T-helper 2 cell treated with Interferon-gamma antibody and Interleukin-4, amounts not matched to agents 100 ng/mL and 5 ng/mL, for 36 hours (primary cell): ENCODE results near the gene CROCC2. TPM values are rescaled to one million over a fixed set of nuclear protein-coding genes. Genes with fewer than 3 reads are reported as not detected.

Experiments
- intact Hi-C: fragments of 100-400 bp; cut with micrococcal nuclease; formaldehyde crosslinking; loops from one replicate; pipeline ENCODE4 v1.15.1; 2023
- total RNA-seq: library from RNA; stranded (reverse); gene quantifications from 2 replicates; pipeline ENCODE4 v1.2.3, GENCODE V29; 2022

The CROCC2 gene
- total RNA-seq, 1 donor from 2014 or later, result not detected

DNA sequence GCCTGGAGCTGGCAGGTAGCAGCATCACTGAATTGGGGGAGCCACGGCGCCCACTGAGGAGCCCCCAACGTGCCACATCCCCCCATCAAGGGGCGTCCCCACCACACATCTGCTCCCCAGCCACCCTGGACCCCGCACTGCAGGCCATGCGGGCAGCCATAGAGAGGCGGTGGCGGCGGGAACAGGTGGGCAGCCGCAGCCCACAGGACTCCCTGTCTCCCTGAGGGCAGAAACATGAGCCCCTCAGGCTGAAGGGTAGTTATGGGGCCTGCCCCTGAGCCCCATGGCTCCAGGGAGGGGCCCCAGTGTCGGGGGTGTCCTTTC lies 26.6 kb downstream of the CROCC2 start:
- intact Hi-C loops, result no loop called here

DNA sequence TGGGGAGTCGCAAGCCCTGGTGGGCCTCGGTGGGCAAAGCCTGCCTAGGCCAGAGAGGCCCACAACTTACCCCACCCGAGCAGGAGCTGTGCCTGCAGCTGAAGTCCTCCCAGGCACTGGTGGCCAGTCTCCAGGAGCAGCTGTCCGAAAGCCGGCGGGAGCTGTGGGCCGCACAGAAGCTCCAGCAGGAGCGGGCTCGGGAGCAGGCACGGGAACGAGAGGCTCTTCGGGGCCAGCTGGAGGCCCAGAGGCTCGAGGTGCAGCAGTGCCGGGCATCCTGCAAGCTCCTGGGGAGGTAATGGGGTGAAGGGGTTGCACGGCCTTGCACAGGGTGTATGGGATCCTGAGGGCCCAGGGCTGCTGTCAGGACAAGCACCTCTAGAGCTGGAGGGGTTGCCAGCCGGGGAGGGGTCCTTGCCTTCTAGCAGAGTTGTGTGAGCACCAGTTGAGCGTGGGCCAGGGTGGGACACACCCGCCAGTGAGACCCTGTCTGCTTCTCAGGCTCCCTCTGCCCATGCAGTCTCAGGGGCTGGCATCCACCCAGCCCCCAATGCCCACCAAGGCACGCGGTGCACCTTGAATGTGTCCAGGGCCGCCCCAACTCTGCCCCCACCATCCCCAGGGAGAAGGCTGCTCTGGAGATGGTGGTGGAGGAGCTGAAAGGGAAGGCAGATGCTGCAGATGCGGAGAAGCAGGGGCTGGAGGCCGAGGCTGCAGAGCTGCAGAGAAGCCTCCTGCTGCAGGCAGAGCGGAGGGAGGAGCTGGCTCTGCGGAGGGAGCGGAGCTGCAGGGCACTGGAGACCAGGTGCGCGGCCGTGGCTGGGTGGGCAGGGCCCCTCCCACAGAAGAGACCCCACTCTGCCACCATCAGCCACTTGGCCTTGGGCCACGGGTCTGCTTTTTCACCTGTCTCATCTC lies 27.2 kb downstream of the CROCC2 start:
- intact Hi-C loops, result no loop called here

DNA sequence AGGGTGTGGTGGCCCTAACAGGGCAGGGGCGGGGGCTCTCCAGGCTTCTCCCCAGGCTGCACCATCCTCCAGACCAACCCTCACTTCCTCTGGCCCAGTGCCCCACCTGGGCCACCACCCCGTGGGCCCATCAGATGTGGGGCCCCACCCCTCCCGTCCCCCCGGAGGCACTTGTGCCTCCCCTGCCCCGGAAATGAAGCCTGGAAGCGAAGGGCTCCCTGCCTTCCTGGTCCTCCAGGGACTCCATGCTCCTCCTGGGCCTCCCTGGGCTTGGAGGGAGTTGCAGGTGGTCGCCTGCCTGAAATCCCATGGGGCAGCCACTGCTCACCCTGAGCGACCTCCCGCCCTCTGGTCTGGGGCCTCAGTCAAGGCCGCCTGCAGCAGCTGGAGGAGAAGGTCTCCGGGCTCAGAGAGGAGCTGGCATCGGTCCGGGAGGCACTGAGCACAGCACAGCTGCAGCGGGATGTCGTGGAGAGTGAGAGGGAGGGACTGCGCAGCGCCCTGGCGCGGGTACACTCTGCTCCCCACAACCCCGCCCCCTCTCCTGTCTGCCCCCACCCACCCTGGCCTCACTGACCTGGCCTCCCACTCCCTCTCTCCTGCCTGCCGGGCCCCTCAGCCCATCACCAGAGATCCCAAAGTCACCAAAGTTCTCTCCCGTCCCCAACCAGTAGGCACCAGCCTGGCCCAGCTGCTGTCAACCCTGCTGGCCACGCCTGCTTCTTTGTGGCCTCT lies 28.0 kb downstream of the CROCC2 start:
- intact Hi-C loops, result no loop called here

DNA sequence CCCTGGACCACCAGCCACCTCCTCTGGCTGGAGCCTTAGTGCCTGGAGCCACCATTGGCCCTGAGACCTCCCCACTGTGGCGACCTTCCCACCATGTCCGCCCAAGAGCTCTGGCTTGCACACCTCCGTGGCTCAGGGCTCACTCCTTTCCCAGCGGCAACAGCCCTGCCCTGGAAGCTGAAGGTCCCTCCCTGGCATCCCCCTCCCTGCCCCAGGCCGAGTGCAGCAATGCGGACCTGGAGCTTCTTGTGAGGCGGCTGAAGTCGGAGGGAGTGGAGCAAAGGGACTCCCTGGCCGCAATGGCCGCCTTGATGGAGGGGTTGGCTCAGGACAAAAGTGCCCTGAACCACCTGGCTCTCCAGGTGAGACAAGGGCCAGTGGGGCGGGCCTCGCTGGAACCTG lies 28.6 kb downstream of the CROCC2 start:
- intact Hi-C loops, result no loop called here

DNA sequence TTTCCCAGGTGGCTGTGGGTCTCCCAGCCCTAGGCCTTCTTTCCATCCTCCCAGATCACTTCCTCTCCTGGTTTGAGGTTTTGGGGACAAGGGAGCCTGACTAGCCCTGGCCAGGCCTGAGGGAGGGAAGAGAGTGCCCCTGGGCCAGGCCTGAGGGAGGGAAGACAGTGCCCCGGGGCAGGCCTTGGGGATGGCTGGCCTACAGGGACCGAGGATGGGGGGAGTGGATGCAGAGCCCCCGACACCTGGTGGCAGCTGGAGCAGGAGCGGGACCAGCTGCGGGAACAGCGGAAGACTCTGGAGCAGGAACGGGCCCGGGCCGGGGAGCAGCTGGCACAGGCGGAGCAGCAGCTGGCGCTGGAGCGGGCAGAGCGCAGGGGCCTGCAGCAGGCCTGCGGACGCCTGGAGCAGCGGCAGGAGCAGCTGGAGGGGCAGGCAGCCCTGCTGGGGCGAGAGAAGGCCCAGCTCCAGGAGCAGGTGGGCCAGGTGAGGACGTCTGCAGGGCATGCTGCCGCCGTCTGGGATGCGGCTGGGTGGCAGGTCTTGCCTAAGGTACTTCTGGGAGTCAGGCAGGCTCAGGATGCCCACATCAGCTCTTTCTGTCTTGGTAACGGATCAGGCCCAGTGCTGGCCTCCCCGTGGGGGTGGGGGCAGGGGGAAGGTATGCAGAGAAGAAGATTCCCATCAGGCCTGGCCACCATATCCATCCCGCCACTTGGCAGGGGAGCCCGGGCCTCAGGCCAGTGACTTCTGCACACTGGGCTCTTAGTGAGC lies 29.2 kb downstream of the CROCC2 start:
- intact Hi-C loops, result no loop called here

DNA sequence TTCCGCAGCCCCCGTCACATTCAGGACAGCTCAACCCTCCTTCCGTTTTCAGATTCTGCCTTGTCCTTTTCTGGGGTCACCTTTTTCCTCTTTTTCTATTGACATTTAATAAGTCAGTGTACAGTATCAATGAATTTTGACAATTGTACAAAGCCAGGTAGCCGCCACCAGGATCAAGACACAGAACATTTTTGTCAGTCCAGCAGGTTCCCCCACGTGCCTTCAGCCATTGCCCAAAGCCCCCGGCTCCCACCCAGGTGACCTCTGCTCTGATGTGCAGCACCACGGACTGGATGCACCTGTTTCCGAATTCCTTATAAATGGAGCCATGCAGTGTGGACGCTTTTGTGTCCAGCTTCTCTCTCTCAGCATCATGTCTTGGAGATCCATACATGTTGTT lies 30.0 kb downstream of the CROCC2 start:
- intact Hi-C loops, result no loop called here

DNA sequence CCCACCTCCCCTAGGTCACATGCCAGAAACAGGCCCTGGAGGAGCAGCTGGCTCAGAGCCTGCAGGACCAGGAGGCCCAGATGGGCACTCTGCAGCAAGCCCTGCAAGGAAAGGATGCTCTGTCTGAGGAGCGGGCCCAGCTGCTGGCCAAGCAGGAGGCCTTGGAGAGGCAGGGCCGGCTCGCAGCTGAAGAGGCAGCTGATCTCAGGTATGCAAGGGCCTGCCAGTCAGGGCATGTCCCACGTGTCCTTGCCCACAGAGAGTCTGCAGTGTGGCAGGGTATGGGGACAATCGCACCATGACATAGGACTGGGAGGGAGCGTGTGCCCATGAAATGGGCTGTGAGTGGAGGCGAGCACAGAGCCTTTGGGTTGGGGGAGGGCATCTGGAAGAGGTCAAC lies 39.9 kb downstream of the CROCC2 start:
- intact Hi-C loops, result no loop called here

DNA sequence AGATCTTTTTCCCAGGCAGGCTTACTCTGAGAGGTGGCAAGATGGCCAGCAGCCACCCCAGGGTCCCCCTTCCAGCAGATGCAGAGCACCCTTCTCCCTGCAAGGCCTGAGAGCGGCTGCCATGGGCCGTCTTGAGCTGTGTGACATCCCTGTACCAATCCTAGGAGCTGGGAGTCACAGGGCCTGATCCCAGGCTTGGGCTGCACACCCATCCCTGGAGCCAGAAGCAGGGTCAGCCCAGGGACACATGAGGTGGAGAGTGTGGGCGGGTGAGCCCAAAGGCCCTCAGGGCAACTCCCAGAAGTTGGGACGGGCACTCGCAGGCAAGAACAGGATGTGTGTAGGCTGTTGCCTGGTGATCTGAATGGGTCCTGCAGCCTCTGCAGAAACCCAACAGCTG lies 40.5 kb downstream of the CROCC2 start:
- intact Hi-C loops, result no loop called here

DNA sequence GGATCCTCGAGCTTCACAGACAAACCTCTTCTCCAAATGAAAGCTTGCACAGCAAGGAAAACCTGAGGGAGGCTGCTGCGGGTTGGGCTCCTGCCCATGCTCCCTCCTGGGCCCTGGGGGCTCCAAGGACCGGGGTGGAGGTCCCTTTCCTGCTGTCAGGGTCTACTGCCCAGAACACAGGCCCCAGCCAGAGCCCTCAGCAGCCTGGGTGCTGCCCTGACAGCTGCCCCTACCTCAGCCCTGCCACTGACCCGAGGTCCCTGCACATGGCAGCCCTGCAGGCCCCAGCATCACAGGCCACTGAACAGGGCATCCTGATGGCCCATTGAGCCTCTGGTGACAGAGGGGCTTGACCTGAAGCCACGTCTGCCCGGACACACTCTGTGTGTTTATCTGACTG lies 41.0 kb downstream of the CROCC2 start:
- intact Hi-C loops, result no loop called here

DNA sequence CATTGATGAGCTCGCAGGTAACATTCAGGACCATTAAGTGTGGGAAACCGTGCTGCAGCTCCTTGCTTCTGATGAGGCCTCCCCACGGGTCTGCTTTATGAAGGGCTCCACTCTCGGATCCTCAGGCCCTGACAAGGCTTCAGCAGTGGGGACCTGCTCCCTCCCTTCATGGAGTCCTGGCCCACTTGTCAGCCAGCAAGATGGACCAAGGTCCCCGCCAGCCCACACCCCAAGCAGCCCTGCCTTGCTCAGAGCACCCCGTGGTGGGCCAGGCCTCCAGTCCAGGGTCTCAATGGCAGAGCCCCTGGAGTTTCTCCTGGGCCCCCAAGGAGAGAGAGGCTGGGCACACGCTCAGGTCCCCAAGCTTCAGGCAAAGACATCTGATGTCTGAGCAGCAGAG lies 41.5 kb downstream of the CROCC2 start:
- intact Hi-C loops, result no loop called here

DNA sequence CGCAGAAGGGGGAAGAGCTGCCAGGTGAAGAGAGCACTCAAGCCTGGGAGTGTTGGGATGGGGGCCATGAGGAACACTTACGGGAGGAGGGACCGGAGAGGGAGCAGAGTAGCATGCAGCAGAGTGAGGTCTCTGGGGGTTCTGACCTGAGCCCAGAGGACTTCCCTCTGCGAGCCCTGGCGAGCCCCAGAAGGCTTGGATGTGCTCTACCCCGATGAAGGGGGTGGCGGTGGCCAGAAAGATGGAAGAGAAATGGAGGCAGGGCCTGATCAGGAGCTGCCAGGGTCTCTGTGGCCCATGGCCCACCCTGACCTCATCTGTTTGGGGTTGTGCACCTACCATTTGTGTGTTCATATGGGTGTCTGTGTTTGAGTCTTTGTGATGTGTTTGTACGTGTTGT lies 42.0 kb downstream of the CROCC2 start:
- intact Hi-C loops, result no loop called here

DNA sequence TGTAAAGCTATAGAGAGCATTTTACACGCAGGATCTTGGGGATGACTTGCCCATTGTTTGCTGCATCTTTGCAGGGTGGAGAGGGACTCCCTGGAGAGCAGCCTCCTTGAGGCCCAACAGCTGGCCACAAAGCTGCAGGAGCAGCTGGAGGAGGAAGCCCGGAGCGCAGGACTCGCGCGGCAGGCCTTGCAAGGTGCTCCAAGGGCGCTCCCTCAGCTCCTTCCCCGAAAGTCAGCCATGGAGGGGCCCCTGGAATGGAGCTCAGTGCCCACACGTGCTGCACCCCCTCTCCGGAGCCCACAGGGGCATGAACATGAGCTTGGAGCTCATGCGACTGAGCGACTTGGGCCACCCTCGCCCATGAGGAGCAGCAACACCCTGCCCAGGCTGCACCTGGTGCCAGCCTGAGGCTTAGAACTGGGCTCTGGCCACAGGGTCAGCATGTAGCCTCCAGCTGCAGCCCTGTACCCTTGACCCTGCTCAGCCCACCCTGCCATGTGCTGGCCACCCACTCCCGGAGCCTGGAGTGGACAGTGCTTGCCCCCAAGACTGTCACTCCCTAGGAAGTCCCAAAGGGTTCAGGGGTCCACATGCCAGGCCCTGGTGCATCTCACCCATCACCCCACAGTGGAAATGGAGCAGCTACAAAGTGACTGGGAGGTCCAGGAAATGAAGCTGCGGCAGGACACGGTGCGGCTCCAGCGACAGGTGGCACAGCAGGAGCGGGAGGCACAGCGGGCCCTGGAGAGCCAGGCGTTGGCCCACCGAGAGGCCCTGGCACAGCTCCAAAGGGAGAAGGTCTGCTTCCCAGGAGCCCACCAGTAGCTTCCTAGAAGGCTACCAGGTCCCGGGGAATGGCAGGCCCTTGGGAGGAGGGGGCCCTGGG lies 43.0 kb downstream of the CROCC2 start:
- intact Hi-C loops, result no loop called here

DNA sequence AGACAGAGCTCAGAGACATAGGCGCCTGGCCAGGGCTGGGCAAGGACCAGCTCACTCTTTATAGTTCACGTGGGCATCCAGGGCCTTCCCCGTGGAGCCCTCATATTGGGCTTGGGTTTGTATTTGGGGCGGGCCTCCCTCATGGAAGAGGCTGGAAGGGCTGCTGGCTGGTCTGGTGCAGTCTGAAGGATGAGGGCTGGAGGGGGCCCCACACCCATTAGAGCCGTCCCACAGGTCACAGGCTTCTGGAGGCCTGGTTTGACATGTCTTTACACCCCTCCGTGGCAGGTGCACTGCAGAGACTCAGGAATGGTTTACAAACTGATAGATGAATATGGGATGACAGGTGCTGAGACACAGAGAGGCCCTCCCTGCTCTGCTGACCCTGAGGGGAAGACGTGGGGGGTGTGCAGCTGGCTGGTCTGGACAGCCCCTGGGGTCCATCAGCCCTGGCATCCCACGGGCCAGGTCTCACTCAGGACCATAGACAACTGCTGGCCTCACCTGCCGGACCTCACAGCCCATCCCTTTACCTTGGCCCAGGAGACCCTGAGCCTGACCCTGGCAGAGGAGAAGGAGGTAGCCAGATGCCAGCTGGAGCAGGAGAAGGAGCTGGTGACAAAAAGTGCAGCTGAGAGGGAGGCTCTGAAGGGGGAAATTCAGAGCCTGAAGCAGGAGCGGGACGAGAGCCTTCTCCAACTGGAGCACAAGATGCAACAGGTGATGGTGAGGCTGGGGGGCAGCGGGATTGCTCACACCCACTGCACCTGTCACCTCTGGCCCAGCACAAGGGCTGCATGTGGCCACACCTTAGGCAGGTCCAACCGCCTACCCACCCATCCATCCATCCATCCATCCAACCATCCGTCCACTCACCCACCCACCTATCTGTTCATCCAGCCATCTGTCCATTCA lies 43.9 kb downstream of the CROCC2 start:
- intact Hi-C loops, result no loop called here

DNA sequence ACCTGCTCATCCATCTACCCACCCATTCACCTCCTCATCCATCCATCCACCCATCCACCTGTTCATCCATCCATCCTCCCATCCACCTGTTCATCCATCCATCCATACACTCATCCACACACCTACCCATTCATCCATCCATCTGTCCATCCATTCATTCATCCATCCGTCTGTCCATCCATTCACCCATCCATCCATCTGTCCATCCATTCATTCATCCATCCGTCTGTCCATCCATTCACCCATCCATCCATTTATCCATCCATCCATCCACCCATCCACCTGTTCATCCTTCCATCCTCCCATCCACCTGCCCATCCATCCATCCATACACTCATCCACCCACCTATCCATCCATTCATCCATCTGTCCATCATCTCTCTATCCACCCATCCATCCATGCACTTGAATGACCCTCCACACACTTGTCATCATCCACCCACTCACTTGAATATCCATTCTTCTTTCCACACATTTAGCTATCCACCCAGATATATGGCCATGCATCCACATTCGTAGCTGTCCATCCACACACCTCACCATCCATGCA lies 45.0 kb downstream of the CROCC2 start:
- intact Hi-C loops, result no loop called here

DNA sequence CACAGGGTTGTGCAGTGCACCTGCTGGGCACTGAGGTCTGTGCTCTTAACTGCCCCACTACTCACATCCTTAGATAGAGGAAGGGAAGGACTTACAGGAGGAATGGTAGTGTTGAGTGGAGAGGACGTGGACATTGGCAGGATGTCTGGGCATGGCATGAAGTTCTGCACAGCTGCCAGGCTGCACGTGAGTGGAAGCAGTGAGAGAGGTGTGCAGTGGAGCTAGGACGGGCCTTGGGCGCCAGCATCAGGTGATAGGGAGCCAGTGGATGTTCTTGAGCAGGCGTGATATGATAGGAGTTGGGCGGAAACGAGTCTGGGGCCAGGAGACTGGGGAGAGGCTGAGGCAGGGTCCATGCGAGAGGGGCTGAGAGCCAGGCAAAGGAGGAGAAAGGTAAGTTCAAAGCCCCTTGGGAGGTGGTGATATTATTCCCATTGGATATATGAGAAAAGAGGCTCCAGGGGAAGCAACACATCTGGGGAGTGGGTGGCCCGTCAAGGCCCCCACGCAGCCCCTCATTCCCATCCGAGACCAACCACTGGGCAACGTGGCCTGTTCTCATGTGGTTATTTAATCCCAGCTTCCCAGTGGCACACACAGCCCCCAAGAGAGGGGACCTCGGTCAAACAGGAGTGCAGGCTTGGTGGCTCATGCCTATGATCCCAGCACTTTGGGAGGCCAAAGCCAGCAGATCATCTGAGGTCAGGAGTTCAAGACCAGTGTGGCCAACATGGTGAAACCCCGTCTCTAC lies 46.5 kb downstream of the CROCC2 start:
- intact Hi-C loops, result no loop called here

DNA sequence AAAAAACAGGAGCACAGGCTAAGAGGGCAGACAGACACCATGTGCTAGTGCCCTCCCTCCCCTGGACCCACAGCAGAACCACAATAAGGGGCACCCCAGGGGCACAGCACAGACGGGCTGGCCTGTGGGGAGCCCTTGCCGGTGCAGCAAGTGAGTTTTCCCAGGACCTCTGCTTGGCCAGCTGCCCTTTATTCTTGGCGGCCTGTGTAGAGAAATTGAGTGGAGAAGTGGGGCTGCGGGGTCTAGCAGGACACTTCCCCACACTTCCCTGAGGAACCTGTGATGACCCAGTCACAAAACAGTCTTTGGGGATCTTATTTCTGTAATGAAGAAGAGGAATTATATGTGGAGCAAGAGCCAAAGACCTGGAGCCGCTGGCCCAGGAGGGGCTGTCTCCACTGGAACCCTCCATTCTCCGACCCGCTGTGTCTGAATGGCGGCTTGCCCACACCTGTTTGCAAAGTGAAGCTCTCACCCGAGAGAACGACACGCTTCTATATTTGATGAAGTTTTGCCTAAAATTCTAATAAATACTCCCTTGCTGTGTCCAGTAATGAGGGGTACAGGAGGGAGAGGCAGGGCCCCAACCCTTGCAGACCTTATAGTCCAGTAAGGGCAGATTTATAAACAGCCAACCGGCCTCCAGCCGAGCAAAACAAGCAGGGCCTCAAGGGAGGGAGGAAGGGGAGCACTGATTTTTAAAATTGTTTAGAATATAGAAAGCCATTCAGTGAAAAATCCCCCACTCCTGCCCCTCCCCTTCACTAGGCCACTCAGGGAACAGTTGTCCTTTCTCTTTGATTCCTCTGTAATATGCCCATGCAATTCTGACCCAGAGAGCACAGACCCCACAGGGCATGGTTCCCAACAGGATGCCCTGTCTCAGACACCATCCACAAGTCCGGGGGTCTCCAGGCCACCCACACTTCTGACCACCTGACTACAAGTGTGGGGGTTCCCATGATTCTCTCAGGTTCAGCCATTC lies 47.6 kb downstream of the CROCC2 start:
- intact Hi-C loops, result no loop called here

DNA sequence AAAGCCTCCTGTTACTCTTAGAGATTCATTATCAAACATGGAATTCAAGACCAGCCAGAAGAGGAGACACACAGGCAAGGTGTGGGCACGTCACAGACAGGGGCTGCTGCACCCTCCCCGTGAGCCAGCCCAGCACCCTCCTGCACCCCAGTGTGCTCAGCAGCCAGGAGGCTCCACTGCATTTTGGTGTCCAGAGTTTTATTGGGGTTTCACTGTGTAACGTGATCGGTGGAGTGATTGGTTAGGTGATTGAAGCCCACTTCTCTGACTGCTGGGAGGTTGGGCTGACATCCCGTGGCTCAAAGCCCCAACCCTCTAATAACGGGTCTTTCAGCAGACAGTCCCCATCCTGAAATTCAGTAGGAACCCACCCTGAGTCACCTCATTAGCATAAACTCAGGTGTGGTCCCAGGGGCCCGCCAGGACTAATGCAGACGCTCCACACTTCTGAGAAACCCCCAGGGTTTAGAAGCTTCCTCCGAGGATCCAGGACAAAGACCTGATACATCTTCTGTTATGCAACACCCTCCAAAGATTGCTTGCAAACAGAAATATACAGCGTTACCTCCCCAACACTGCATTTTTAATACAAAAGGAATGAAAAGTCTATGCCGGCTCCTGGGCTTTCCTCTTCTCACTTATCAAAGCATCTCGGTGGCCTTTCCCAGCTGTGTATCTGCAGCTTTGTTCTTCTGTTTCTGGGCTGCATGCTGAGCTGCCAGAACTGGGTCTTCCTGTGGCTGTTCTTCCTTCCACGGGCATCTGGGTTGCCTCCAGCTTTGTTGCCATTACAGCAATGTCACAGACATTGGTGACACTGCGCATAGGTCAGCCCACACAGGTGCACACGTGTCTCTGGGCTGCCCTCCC lies 48.5 kb downstream of the CROCC2 start:
- intact Hi-C loops, result no loop called here
